ENCODE measurements around the gene ATXN10.
A peak's percentile ranks its signal among the peaks of the same experiment; 100 is the strongest.

DNA sequence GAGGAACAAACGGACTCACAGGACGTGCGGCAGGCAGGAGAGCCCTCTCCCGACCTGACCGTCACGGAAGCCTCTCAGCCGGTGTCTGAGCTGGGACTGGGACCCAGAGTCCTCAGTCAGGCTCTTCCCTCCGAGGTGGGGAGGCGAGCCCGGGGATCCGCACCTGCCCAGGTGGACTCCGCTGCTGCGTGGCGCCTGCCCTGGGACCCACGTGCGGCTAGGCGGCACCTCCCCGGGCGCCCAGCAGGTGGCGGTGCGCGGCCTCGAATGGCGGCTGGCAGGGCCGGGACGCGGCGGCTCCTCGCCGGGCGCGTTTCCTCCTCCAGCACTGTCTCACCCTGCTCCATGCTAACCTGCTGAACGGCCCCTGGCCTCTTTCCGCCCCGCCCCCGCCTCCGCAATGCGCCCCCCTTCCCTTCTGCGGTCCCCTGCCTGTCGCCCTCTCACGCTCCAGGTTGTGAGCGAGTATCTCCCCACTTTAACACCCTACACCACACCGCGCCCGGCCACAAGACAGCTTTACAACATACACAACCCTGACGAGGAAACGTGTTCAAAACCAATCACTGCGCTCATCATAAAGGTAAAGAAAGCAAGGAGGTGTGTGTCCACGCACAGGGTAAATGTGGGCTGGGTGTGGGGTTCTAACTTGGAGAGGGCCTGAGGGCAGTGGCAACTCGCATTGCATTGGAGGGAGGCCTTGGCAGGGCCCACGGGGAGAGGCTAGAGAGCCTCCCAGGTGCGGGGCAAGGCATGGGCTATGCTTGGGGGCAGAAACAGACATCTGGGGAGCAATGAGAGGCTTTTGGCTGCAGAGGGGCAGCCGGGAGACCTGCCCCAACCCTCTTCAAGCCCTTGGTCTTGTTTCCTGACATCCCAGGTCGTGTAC, 25.9 kb upstream of the ATXN10 start:
- TF ChIP-seq CTCF (IDR thresholded peaks at IDR 0.05; ENCODE audit: low read depth, low read length, poor library complexity, severe bottlenecking) (peak; percentile 88), EZH2phosphoT487 (IDR thresholded peaks at IDR 0.05; ENCODE audit: borderline replicate concordance, low read length) (no peak)

All from DOHH2 (cell line).